OCI-LY1 (cell line): ENCODE measurements around the gene CRTC3.

ENCODE experiments used
- H2AFZ ChIP-seq: fragments of 200-600 bp; sonication (generic), shearing (Covaris generic); 2 replicates; pipeline ENCODE4 v1.6.0; 2014; ENCODE audit warnings: antibody characterized with exemption, mild to moderate bottlenecking, low read length
- H3F3A ChIP-seq: fragments of 200-600 bp; sonication (generic), shearing (Covaris generic); 2 replicates; pipeline ENCODE4 v1.6.0; 2014; ENCODE audit warnings: mild to moderate bottlenecking, antibody characterized with exemption, low read length, moderate library complexity; ENCODE audit not compliant: insufficient read depth
- H3K27ac ChIP-seq: fragments of 200-600 bp; sonication (generic); 2 replicates; pipeline ENCODE4 v1.5.1; 2014; ENCODE audit warnings: low read length, mixed run types, mild to moderate bottlenecking, low read depth; ENCODE audit not compliant: poor library complexity, severe bottlenecking
- H3K27me3 ChIP-seq: fragments of 200-600 bp; sonication (generic); 2 replicates; pipeline ENCODE4 v1.6.0; 2014; ENCODE audit warnings: antibody characterized with exemption, mild to moderate bottlenecking, low read length, moderate library complexity; ENCODE audit not compliant: insufficient read depth
- H3K36me3 ChIP-seq: fragments of 200-600 bp; sonication (generic); 2 replicates; pipeline ENCODE4 v1.6.1; 2014; ENCODE audit warnings: mild to moderate bottlenecking, antibody characterized with exemption, low read length, moderate library complexity, mixed read lengths; ENCODE audit not compliant: insufficient read depth
- H3K4me1 ChIP-seq: fragments of 200-600 bp; sonication (generic); 2 replicates; pipeline ENCODE4 v1.5.1; 2014; ENCODE audit warnings: mild to moderate bottlenecking, low read length, moderate library complexity; ENCODE audit not compliant: insufficient read depth, severe bottlenecking
- H3K4me2 ChIP-seq: fragments of 200-600 bp; sonication (generic), shearing (Covaris generic); 2 replicates; pipeline ENCODE4 v1.6.1; 2014; ENCODE audit warnings: low read length
- H3K4me3 ChIP-seq: fragments of 200-600 bp; sonication (generic); 2 replicates; pipeline ENCODE4 v1.5.1; 2014; ENCODE audit warnings: low read length, low read depth, mild to moderate bottlenecking, mixed read lengths; ENCODE audit not compliant: poor library complexity, severe bottlenecking
- H3K79me2 ChIP-seq: fragments of 200-600 bp; shearing (Covaris generic); 2 replicates; pipeline ENCODE4 v1.6.1; 2016; ENCODE audit warnings: mixed run types, low read length, mixed read lengths; ENCODE audit not compliant: insufficient read depth
- H3K9ac ChIP-seq: fragments of 200-600 bp; sonication (generic), shearing (Covaris generic); 2 replicates; pipeline ENCODE4 v1.6.1; 2014; ENCODE audit warnings: mild to moderate bottlenecking, low read length, mixed read lengths
- H3K9me2 ChIP-seq: fragments of 200-600 bp; sonication (generic), shearing (Covaris generic); 2 replicates; pipeline ENCODE4 v1.6.1; 2014; ENCODE audit warnings: low read depth, mild to moderate bottlenecking, low read length, mixed read lengths
- H3K9me3 ChIP-seq: fragments of 200-600 bp; shearing (Covaris generic); 2 replicates; pipeline ENCODE4 v1.6.1; 2014; ENCODE audit warnings: low read length, mixed read lengths
- H4K20me1 ChIP-seq: fragments of 200-600 bp; sonication (generic), shearing (Covaris generic); 2 replicates; pipeline ENCODE4 v1.6.0; 2016; ENCODE audit warnings: mild to moderate bottlenecking, low read length; ENCODE audit not compliant: insufficient read depth
- EZH2 ChIP-seq: fragments of 200-600 bp; sonication (generic), shearing (Covaris generic); IDR thresholded peaks from 2 replicates; pipeline ENCODE4 v1.8.0; 2017; ENCODE audit warnings: borderline replicate concordance, mixed run types, mild to moderate bottlenecking, antibody characterized with exemption, low read length, moderate library complexity, mixed read lengths
- TF ChIP-seq, protein P1 (sequence below): fragments of 200-600 bp; sonication (generic), shearing (Covaris generic); IDR thresholded peaks from 2 replicates; pipeline ENCODE4 v1.5.1; 2017; ENCODE audit warnings: mild to moderate bottlenecking, antibody characterized with exemption, low read length, moderate library complexity, mixed read lengths

The CRTC3 gene, protein sequence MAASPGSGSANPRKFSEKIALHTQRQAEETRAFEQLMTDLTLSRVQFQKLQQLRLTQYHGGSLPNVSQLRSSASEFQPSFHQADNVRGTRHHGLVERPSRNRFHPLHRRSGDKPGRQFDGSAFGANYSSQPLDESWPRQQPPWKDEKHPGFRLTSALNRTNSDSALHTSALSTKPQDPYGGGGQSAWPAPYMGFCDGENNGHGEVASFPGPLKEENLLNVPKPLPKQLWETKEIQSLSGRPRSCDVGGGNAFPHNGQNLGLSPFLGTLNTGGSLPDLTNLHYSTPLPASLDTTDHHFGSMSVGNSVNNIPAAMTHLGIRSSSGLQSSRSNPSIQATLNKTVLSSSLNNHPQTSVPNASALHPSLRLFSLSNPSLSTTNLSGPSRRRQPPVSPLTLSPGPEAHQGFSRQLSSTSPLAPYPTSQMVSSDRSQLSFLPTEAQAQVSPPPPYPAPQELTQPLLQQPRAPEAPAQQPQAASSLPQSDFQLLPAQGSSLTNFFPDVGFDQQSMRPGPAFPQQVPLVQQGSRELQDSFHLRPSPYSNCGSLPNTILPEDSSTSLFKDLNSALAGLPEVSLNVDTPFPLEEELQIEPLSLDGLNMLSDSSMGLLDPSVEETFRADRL

DNA sequence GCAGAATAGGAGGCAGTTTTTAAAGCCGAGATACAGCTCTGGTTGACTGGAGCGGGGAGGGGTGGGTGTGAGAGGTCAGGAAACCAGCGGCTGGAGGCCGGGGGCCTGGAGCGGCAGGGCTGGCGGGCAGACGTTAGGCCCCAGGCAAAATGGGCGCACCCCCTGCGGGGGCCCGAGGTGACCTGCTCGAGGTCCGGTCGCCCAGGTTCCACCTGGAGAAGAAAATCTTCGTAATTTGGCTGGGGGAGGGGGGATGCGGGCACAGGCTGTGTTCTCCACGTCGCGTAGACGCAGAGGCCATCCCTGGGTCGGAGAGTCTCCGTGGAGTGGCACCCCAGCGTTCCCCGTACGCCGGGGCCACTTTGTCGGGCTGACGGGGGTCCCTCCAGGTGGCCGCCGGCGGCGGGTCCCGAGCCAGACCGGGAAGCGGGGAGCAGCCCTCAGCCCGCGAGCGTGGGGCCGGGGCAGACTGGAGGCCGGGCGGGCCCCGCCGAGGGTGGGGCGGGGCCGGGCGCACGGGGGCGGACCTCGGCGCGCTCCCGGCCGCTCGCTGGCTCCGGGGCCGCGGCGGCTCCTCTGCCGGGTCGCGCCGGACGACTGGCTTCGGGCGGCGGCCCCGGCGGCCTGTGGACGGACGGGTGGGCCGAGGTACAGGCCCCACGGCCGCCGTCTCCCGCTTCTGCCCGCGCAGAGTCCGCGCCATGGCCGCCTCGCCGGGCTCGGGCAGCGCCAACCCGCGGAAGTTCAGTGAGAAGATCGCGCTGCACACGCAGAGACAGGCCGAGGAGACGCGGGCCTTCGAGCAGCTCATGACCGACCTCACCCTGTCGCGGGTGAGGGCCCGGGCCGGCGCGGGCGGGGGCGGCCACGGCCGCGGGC lies at the start of gene CRTC3:
Gene CRTC3 (plus strand): TSS at position 553 of the 879 bp plus-strand sequence. CDS start 149 bp downstream, at position 702.
- Histone ChIP-seq H3K9ac (peak within 1 kb of the TSS; percentile 65), H3K4me2 (peak within 1 kb of the TSS; percentile 99), H2AFZ (0 out of 2 replicates have a peak within 1 kb of the TSS, but pooled peaks have one; percentile 12), H3F3A (no peaks in the 10 kb centered on the region), H3K4me1 (peaks cover 13% of the 10 kb centered on the region), H3K27me3 (no peaks in the 10 kb centered on the region), H3K9me3 (no peaks in the 10 kb centered on the region), H3K4me3 (peak within 1 kb of the TSS; percentile 71), H3K36me3 (no peaks in the 10 kb centered on the region), H3K79me2 (no peaks in the 10 kb centered on the region), H3K9me2 (no peaks in the 10 kb centered on the region), H3K27ac (no peak within 1 kb of the TSS), H4K20me1 (no peaks in the 10 kb centered on the region)
- TF ChIP-seq, protein P1, sequence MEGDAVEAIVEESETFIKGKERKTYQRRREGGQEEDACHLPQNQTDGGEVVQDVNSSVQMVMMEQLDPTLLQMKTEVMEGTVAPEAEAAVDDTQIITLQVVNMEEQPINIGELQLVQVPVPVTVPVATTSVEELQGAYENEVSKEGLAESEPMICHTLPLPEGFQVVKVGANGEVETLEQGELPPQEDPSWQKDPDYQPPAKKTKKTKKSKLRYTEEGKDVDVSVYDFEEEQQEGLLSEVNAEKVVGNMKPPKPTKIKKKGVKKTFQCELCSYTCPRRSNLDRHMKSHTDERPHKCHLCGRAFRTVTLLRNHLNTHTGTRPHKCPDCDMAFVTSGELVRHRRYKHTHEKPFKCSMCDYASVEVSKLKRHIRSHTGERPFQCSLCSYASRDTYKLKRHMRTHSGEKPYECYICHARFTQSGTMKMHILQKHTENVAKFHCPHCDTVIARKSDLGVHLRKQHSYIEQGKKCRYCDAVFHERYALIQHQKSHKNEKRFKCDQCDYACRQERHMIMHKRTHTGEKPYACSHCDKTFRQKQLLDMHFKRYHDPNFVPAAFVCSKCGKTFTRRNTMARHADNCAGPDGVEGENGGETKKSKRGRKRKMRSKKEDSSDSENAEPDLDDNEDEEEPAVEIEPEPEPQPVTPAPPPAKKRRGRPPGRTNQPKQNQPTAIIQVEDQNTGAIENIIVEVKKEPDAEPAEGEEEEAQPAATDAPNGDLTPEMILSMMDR: no peak
- no peak for TF ChIP-seq EZH2

DNA sequence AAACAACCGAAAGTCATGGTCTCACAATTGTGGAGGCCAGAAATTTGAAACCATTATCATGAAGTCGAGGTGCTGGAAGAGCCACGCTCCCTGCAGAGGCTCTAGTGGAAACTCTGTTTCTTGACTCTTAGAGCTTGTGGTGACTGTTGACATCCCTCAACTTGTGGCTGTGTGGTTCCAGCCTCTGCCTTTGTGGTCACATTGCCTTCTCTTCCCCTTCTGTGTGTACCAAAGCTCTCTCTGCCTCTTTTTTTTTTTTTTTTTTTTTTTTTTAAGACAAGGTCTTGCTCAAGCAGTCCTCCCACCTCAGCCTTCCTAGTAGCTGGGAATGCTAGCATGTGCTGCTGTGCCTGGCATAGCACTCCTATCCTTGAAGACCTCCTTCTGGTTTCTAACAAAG lies 48.7 kb upstream of the CRTC3 start:
- Histone ChIP-seq H3K4me3 (no peak overlapping the region), H3K4me2 (peak overlapping the region; percentile 35; the same call in 1 of the 2 replicates), H3F3A (peaks cover 5% of the 10 kb centered on the region; the same call in 1 of the 2 replicates), H3K79me2 (no peaks in the 10 kb centered on the region), H3K36me3 (peaks cover 74% of the 10 kb centered on the region), H3K27ac (peak overlapping the region; percentile 95), H2AFZ (no peak overlapping the region), H3K27me3 (no peaks in the 10 kb centered on the region), H3K9ac (peak overlapping the region; percentile 18; the same call in 1 of the 2 replicates), H3K9me3 (no peaks in the 10 kb centered on the region), H4K20me1 (no peaks in the 10 kb centered on the region), H3K9me2 (no peaks in the 10 kb centered on the region), H3K4me1 (peaks cover 49% of the 10 kb centered on the region)
- TF ChIP-seq, protein P1: no peak
- TF ChIP-seq EZH2: no peak
